HCT116 (cell line): ENCODE measurements around the gene MAP10. TPM values are rescaled to one million over a fixed set of nuclear protein-coding genes. Genes with fewer than 3 reads are reported as not detected.
"Not testable (repeated sequence)": the region's sequence is repeated elsewhere in the genome, so short reads cannot be mapped to it uniquely, and the experiment has no call there.

Source experiments
- ATAC-seq: fragments of 200-7000 bp; cut with Tn5 transposase; 2 replicates; pipeline ENCODE4 v1.9.1; 2020; ENCODE audit warnings: mild to moderate bottlenecking, moderate library complexity
- BruUV-seq: library from RNA; stranded (reverse); fragments of 400-500 nt; replicated peaks from 2 replicates; lab custom pipeline; 2021; lab: Mats Ljungman, UMichigan
- CTCF ChIA-PET: fragments of 300-600 bp; sonication (Branson Sonifier 250); formaldehyde crosslinking; loops from one replicate; lab custom pipeline; 2021; ENCODE audit warnings: antibody characterized with exemption; lab: Charles Lee
- POLR2A ChIA-PET: fragments of 300-600, 350-600 bp; sonication (Branson Sonifier 250); formaldehyde crosslinking; loops from one replicate; lab custom pipeline; 2021; ENCODE audit warnings: antibody characterized with exemption; lab: Charles Lee
- RAD21 ChIA-PET, 2 experiments: fragments of 300-600 bp; sonication (Branson Sonifier 250); formaldehyde crosslinking; loops; one replicate each; lab custom pipeline; 2023; ENCODE audit warnings: low total read pairs in 2 of 2; ENCODE audit not compliant: uncharacterized antibody in 2 of 2, unreplicated experiment in 2 of 2, low non-redundant PET in 1 of 2; lab: Charles Lee
- DNase-seq: peaks from one replicate; pipeline ENCODE4 v3.0.0-alpha.2; 2010; ENCODE audit warnings: low read depth, low spot score
- H2AFZ ChIP-seq: fragments of 200-600 bp; shearing (Covaris generic), sonication (generic); 2 replicates; pipeline ENCODE4 v1.6.1; 2017; ENCODE audit warnings: low read depth, mixed run types, mixed read lengths, antibody characterized with exemption, low read length; ENCODE audit not compliant: poor library complexity, severe bottlenecking
- H3K27ac ChIP-seq: 2 replicates; pipeline ENCODE4 v1.5.1; 2012; ENCODE audit warnings: low read depth, low read length
- H3K27me3 ChIP-seq: fragments of 200-600 bp; sonication (generic); 2 replicates; pipeline ENCODE4 v1.6.1; 2016; ENCODE audit warnings: mixed run types, low read length, mixed read lengths; ENCODE audit not compliant: insufficient read depth
- H3K36me3 ChIP-seq, 2 experiments: fragments of 200-500 bp in 1 of 2; fragments of 200-600 bp in 1 of 2; sonication (Bioruptor generic) in 1 of 2; sonication (generic) in 1 of 2; 2 replicates each; pipeline versions ENCODE4 v1.5.1 to v1.6.1; 2014 to 2016; ENCODE audit warnings: low read length in 2 of 2, inconsistent platforms in 1 of 2, mixed read lengths in 1 of 2, mixed run types in 1 of 2; ENCODE audit not compliant: insufficient read depth in 2 of 2, control insufficient read depth in 1 of 2
- H3K4me1 ChIP-seq, 2 experiments: fragments of 200-600 bp in 1 of 2; sonication (generic) in 1 of 2; 2 replicates each; pipeline versions ENCODE4 v1.5.1 to v1.6.1; 2012 to 2017; ENCODE audit warnings: low read length in 2 of 2, inconsistent platforms in 1 of 2, mild to moderate bottlenecking in 1 of 2, mixed read lengths in 1 of 2, mixed run types in 1 of 2, moderate library complexity in 1 of 2; ENCODE audit not compliant: insufficient read depth in 2 of 2, control insufficient read depth in 1 of 2
- H3K4me2 ChIP-seq: fragments of 200-600 bp; sonication (generic); 2 replicates; pipeline ENCODE4 v1.6.1; 2017; ENCODE audit warnings: mixed run types, low read length, mixed read lengths
- H3K4me3 ChIP-seq, 2 experiments: fragments of 200-600 bp in 1 of 2; sonication (generic) in 1 of 2; replicated peaks in 1 of 2; 2 replicates each; pipeline ENCODE4 v1.5.1; 2011 to 2016; ENCODE audit warnings: low read length in 2 of 2, control low read depth in 1 of 2, low read depth in 1 of 2, mild to moderate bottlenecking in 1 of 2, mixed read lengths in 1 of 2, mixed run types in 1 of 2
- H3K79me2 ChIP-seq: fragments of 200-600 bp; sonication (generic); 2 replicates; pipeline ENCODE4 v1.6.1; 2017; ENCODE audit warnings: mild to moderate bottlenecking, mixed run types, low read length, moderate library complexity, mixed read lengths; ENCODE audit not compliant: insufficient read depth
- H3K9ac ChIP-seq: fragments of 200-600 bp; sonication (generic); 2 replicates; pipeline ENCODE4 v1.6.1; 2016; ENCODE audit warnings: low read length, mixed read lengths
- H3K9me2 ChIP-seq: fragments of 200-600 bp; sonication (generic), shearing (Covaris generic); 2 replicates; pipeline ENCODE4 v1.6.1; 2017; ENCODE audit warnings: mixed run types, mild to moderate bottlenecking, moderate library complexity; ENCODE audit not compliant: insufficient read depth
- H3K9me3 ChIP-seq, 2 experiments: fragments of 200-500 bp in 1 of 2; fragments of 200-600 bp in 1 of 2; sonication (Bioruptor generic) in 1 of 2; sonication (generic) in 1 of 2; 2 replicates each; pipeline ENCODE4 v1.6.1; 2014 to 2017; ENCODE audit warnings: low read length in 2 of 2, mixed read lengths in 2 of 2, inconsistent platforms in 1 of 2, low read depth in 1 of 2, mild to moderate bottlenecking in 1 of 2, mixed run types in 1 of 2, moderate library complexity in 1 of 2; ENCODE audit not compliant: control insufficient read depth in 1 of 2, insufficient read depth in 1 of 2
- H4K20me1 ChIP-seq: fragments of 200-600 bp; sonication (generic), shearing (Covaris generic); 2 replicates; pipeline ENCODE4 v1.6.1; 2017; ENCODE audit warnings: mixed run types, mild to moderate bottlenecking, moderate library complexity; ENCODE audit not compliant: insufficient read depth
- ELF1 ChIP-seq: IDR thresholded peaks from 2 replicates; pipeline ENCODE4 v1.6.1; 2012; ENCODE audit warnings: low read depth, borderline replicate concordance
- FOSL1 ChIP-seq: IDR thresholded peaks from 2 replicates; pipeline ENCODE4 v1.6.1; 2012; ENCODE audit warnings: low read depth
- SIN3A ChIP-seq: IDR thresholded peaks from 2 replicates; pipeline ENCODE4 v1.6.1; 2012; ENCODE audit warnings: low read depth
- SP1 ChIP-seq: IDR thresholded peaks from 2 replicates; pipeline ENCODE4 v1.6.1; 2012; ENCODE audit warnings: low read depth
- YY1 ChIP-seq: IDR thresholded peaks from 2 replicates; pipeline ENCODE4 v1.6.1; 2011; ENCODE audit warnings: low read length, low read depth, moderate library complexity, mild to moderate bottlenecking; ENCODE audit not compliant: insufficient replicate concordance; ENCODE audit errors: extremely low read depth
- intact Hi-C: fragments of 100-400 bp; cut with micrococcal nuclease; formaldehyde crosslinking; loops from 2 replicates; pipeline ENCODE4 v1.10.0; 2022
- total RNA-seq: library from RNA; stranded (reverse); gene quantifications from one replicate; pipeline ENCODE4 v1.2.1, GENCODE V29; 2021; ENCODE audit not compliant: unreplicated experiment

Gene MAP10
- total RNA-seq, 1 experiment from 2014 or later, result not detected

GRCh38 chr1:232784794-232785193, 20.4 kb upstream of the MAP10 start:
- CTCF ChIA-PET, result no interaction called here
- no peak for DNase-seq
- BruUV-seq, result no TSS peak
- Histone ChIP-seq H3K36me3 (no peaks in the 10 kb centered on the region), H3K27ac (no peak overlapping the region), H3K9ac (no peak overlapping the region), H3K9me3 (no peaks in the 10 kb centered on the region), H3K27me3 (no peaks in the 10 kb centered on the region)
- POLR2A ChIA-PET, result no interaction called here
- RAD21 ChIA-PET, result no interaction called here
- no peak for TF ChIP-seq ELF1
- no peak for TF ChIP-seq FOSL1
- TF ChIP-seq YY1, result no peak
- TF ChIP-seq SIN3A, result no peak
- TF ChIP-seq SP1, result no peak
- TF ChIP-seq, all 23 proteins: peak for 0
- Histone ChIP-seq H4K20me1 (no peaks in the 10 kb centered on the region), H3K79me2 (no peaks in the 10 kb centered on the region), H3K4me2 (no peak overlapping the region), H2AFZ (no peak overlapping the region), H3K9me2 (no peaks in the 10 kb centered on the region), H3K4me1 (no peaks in the 10 kb centered on the region), H3K4me3 (no peak overlapping the region)
- no peak for ATAC-seq
- intact Hi-C loops, result no loop called here

- H3K9me2 ChIP-seq, RAD21 ChIA-PET, BruUV-seq, H3K27ac ChIP-seq, H3K4me2 ChIP-seq, H3K9ac ChIP-seq, H3K79me2 ChIP-seq, intact Hi-C loops, CTCF ChIA-PET, H3K27me3 ChIP-seq, H2AFZ ChIP-seq, ATAC-seq, H4K20me1 ChIP-seq, DNase-seq, H3K36me3 ChIP-seq, POLR2A ChIA-PET, H3K9me3 ChIP-seq, H3K4me1 ChIP-seq, H3K4me3 ChIP-seq: not testable (repeated sequence)
These were observed 19.6 kb upstream of the MAP10 start for GRCh38 chr1:232785630-232786029.
